ENCODE measurements around the gene OR2T11. TPM values are rescaled to one million over a fixed set of nuclear protein-coding genes. Genes with fewer than 3 reads are reported as not detected.

OR2T11 gene
- total RNA-seq, 1 experiment from 2014 or later = not detected

- Histone ChIP-seq H2AFZ (ENCODE audit: low read length) (no peak overlapping the region), H2BK12ac (ENCODE audit: insufficient read length, low read depth, low read length) (no peak overlapping the region), H2BK15ac (ENCODE audit: low read depth, low read length) (no peak overlapping the region), H3K4me2 (ENCODE audit: insufficient read depth, insufficient read length, low read length) (no peak overlapping the region), H3K4me1 (ENCODE audit: insufficient read depth, low read length) (no peaks in the 10 kb centered on the region), H3K18ac (ENCODE audit: insufficient read length, low read depth, low read length) (no peak overlapping the region), H3K23ac (ENCODE audit: insufficient read length, low read depth, low read length) (no peak overlapping the region), H3K14ac (ENCODE audit: insufficient read depth, low read length) (no peak overlapping the region), H3K27ac (ENCODE audit: insufficient read length, low read depth, low read length) (no peak overlapping the region), H4K8ac (replicated peaks; ENCODE audit: insufficient read length, low read depth, low read length) (no peak overlapping the region), H3K23me2 (ENCODE audit: insufficient read length, low read depth, low read length, poor library complexity, severe bottlenecking) (no peaks in the 10 kb centered on the region), H3K4ac (ENCODE audit: low read depth, low read length) (no peak overlapping the region), H2BK120ac (ENCODE audit: low read depth, low read length, poor library complexity, severe bottlenecking) (no peak overlapping the region), H4K20me1 (ENCODE audit: control insufficient read depth, insufficient read depth, insufficient read length) (no peaks in the 10 kb centered on the region), H3K27me3 (ENCODE audit: insufficient read depth, low read length) (no peaks in the 10 kb centered on the region), H4K5ac (ENCODE audit: insufficient read length, low read depth, low read length) (no peak overlapping the region), H3K79me1 (ENCODE audit: insufficient read depth, low read depth, low read length, poor library complexity, severe bottlenecking) (no peaks in the 10 kb centered on the region), H2BK20ac (ENCODE audit: low read depth, low read length, poor library complexity, severe bottlenecking) (no peak overlapping the region), H3T11ph (ENCODE audit: low read length) (no peak overlapping the region), H3K79me2 (ENCODE audit: insufficient read depth, low read length) (no peaks in the 10 kb centered on the region), H2AK5ac (ENCODE audit: insufficient read length, low read length) (no peak overlapping the region), H3K9ac (ENCODE audit: extremely low read depth, insufficient read length, low read length) (no peak overlapping the region), H4K91ac (ENCODE audit: insufficient read length, low read depth, low read length) (no peak overlapping the region), H3K9me3 (ENCODE audit: control insufficient read depth, low read depth, low read length) (peaks cover 76% of the 10 kb centered on the region), H3K56ac (ENCODE audit: insufficient read length, low read depth, low read length) (no peak overlapping the region), H2BK5ac (ENCODE audit: insufficient read length, low read length) (no peak overlapping the region)
- no CpG with 5 or more reads among the region's 7 CpGs for WGBS (ENCODE audit: extremely low coverage, insufficient read length, low lambda C conversion rate)
- TF ChIP-seq CTCF (conservative IDR thresholded peaks at IDR 0.05) = no peak
- Mint-ChIP-seq H3K27ac (no peak overlapping the region), H3K27me3 (ENCODE audit: low read depth) (no peaks in the 10 kb centered on the region), H3K4me1 (no peaks in the 10 kb centered on the region), H3K4me3 (no peak overlapping the region), H3K9me3 (peaks cover 51 to 54% of the 10 kb centered on the region in 2 experiments), H3K36me3 (ENCODE audit: insufficient read depth in 1 of 3, low read depth in 3 of 3) (no peaks in the 10 kb centered on the region; a peak in 2 of 7 replicates)
- DNase-seq = no peak
Observed at GRCh38 chr1:248621770-248622169, 13.1 kb downstream of the OR2T11 start.
